HG02885 (cell line): ENCODE results near the gene CALR3.
"Not testable (repeated sequence)": the region's sequence is repeated elsewhere in the genome, so short reads cannot be mapped to it uniquely, and the experiment has no call there.

Source experiments
- ATAC-seq: cut with Tn5 transposase; IDR thresholded peaks from one replicate; pipeline ENCODE4 v1.9.1; 2021; ENCODE audit warnings: mild to moderate bottlenecking; ENCODE audit not compliant: unreplicated experiment, poor library complexity

The CALR3 gene

DNA sequence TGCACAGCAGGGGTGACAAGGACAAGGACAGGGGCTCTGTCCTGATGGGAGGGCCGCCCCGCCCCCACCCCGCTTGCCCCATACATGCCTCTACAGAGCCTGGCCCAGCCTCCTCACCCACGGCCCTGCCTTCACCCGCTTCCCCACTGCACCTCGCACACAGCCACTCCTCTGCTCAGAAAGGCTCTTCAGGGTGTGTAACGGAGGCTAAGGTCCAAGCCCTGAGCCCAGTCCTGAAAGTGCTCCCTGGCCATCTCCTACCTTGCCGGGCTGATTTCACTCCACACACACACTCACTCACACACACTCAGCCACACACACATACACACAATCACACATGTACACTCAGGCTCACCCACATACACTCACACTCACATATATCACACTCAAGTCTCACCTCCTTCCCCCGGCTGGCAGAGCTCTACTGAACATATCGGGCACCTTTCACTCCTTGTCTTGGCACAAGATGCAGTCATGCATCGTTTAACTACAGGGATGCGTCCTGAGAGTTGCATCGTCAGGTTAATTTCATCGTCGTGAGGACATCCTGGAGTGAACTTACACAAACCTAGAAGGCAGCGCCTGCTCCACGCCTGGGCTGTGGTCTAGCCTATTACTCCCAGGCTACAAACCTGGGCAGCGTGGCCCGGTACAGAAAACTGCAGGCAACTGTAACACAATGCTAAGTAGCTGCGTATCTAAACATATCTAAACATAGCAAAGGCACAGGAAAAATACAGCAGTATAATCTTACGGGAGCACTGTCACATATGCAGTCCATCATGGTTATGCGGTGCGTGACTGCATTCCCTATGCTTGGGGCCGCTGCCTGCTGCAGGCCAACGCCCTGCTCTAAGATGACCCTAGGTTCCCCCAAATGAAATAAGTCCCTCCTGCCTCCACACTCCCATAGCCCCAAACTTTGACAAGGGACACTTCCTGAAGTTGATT is 37.3 kb downstream of the CALR3 start:
- no peak for ATAC-seq

DNA sequence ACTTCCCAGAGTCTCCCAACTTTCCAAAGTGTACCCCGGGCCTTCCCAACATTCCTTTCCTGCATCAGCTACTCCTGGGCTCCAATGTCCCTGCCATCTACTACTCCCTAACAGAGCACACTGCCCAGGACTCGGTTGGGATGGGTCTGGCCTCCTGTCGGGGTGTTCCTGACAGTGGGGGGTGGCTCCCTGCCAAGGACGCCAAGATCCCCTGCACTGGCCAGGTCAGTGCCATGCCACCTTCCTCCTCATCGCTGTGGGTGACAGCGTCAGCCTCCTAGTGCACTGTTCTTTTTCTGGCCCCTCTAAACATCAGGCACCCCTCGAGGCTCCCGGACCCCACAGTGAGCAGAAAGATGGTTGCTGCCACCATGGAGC is 38.0 kb downstream of the CALR3 start:
- ATAC-seq = no peak

DNA sequence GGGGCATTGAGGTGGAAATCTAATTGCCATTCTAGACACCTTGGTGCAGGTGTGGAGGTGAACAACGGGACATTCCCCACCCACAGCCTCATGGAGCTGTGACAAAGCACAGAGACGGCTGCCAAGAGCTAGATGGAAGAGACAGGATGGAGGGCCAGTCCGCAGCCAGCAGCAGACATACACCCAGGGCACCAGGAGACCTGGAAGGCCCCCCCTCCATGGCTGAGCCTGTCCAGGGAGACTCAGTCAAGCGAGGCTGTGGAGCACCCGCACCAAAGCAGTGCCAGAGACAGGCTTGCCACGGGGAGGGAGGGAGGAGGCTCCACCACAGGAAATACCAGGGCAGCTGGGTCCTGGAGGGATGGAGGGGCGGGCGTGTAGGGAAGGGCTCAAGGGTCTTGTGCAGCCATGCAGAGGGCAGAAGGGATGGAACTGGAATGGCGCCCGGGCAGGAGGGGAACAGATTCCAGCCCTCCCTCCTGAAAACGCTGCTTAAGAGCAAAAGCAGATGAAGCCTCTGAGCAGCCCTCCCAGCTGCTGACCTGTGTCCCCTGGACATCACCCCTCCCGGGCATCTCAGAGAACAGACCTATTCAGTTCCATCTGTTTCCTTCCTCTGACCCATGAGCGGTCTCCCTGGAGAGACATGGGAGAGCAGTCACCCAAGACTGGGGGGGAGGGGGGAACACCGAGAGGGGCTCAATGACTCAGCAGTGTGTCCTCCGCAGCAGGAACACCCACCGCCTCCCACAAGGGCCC is 38.6 kb downstream of the CALR3 start:
- no peak for ATAC-seq

DNA sequence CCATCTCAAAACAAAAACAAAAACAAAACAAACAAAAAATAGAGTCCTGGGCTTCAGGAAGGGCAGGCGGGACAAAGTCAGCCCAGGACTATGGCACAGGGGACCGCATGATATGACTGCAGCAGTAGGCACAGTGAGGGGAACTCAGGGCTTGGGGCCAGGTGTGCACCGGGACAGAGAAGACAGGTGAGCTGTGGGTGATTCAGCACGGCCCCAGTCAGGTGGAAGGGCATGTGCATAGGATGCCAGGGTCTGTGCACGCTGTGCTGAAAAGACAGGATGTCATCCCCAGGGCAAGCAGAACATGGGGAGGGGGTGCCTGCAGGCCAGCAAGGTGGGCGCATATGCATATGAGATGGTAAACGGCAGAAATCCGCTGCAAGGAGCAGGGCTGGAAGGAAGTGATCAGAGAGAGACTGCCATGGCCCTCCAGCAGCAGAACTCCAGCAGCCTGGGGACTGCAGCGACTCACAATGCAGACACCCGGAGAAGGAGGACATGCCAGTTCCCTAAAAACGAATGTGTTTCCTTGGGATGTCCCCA is 39.2 kb downstream of the CALR3 start:
- ATAC-seq = no peak

DNA sequence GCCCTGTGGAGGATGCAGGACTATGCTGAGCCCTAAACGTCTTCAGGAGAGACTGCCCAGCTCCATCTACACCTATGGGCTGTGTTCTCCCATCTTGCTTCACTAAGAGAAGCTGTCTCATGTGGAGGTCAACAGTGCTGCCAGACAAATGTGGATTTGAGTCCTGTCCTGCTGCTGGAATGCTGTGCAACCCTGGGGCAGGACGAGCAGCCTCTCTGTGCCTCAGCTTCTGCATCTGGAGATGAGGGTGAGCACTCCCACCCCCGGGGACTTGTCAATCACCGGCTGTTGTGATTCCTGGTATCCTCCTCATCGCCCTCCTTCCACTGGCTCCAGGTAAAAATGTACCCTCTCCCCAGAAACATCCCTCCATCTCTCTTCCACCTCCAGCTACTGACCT is 40.5 kb downstream of the CALR3 start:
- ATAC-seq = no peak

DNA sequence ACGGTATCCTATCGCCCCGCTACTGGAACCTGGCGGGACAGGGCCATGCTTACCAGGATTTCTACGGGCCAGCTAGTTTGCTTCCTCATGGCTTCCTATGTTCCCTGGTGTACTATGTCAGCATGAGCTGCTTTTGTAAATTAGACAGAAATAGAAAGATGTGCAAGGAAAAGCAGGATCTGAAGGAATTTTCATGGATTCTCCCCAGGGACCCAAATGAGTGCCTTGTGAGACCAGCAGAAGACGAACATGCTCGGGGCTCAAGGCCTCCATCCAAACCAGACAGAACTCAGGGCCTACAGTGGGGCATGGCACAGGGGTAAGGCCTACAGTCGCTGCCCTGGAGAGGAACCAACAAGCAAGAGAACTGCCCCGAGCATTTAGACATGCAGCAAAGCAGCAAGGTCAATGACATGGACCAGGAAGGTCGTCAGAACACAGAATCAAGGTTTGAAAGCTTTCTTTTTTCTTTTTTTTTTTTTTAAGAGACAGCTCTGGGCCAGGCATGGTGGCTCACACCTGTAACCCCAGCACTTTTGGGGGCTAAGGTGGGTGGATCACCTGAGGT is 41.5 kb downstream of the CALR3 start:
- ATAC-seq = no peak

DNA sequence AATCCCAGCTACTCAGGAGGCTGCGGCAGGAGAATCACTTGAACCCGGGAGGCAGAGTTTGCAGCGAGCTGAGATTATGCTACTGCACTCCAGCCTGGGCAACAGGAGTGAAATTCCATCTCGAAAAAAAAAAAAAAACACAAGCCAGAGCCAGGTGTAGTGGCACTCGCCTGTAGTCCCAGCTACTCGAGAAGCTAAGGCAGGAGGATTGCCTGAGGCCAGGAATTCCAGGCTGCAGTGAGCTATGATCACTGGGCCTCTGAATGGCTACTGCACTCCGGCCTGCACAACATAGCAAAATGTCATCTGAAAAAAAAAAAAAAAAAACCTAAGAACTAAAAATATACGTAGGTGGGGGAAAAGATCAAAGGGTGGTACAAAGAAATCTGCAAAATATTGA is 43.6 kb downstream of the CALR3 start:
- ATAC-seq = no peak

DNA sequence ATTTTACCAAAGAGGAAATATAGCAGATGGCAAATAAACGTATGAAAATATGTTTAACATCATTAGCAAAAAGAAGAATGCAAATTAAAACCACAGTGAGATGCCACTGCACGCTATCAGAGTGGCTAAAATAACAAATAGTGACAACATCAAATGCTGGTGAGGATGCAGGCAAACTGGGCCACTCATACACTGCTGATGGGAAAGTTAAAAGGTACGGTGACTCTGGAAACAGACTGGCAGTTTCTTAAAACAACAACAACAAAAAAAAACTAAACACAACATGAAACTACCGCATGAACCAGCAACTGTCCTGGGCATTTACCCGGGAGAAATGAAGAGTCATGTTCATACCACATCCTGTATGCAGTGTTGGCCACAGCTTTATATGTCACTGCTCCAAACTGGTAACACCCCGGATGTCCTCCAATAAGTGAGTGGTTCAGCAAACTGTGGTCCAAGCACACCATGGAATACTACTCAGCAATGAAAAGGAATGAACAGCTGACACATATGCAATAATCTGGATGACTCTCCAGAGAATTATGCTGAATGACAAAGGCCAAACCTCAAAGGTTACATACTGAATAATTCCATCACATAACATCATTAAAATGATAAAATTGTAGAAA is 46.5 kb downstream of the CALR3 start:
- ATAC-seq = no peak

DNA sequence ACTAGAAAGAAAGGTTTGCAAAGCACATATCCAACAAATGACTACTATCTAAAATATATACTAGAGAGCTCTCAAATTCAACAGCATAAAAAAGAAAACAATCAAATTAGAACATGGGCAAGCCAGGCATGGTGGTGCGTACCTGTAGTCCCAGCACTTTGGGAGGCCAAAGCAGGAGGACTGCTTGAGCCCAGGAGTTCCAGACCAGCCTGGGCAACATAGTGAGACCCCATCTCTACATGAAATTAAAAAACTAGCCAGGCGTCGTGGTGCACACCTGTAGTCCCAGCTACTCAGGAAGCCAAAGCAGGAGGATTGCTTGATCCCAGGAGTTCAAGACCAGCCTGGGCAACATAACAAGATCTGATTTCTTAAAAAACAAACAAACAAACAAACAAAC is 47.1 kb downstream of the CALR3 start:
- ATAC-seq = not testable (repeated sequence)

DNA sequence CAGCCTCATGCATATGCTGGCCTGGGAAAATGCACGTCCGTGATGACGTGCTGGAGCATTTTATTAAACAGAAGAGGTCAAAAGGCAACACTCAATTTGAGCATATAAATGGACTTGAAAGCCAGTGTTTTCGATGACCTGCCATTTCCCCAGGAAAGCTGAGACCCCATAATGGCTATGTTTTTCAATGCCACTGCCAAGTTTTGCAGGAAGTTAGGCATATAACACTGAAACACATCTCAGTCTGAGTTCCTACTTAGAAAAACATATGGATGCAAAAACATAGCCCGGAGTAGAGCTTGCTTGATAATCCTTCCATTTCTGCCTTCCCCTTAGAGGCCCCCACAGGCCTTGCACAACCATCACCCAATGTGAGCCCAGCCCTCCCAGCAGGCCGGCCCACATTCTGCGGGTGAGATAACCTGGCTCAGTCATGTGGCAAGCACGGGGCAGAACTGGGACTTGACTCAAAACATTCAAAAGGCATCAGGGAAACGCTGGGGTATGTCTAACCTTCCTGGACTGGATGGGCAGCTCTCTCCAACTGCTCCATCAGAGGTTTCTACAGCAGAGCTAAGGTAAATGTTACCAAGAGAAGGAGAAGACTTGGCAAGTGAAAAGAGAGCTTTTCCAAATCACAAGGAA is 49.1 kb downstream of the CALR3 start:
- peak; percentile 50 for ATAC-seq

DNA sequence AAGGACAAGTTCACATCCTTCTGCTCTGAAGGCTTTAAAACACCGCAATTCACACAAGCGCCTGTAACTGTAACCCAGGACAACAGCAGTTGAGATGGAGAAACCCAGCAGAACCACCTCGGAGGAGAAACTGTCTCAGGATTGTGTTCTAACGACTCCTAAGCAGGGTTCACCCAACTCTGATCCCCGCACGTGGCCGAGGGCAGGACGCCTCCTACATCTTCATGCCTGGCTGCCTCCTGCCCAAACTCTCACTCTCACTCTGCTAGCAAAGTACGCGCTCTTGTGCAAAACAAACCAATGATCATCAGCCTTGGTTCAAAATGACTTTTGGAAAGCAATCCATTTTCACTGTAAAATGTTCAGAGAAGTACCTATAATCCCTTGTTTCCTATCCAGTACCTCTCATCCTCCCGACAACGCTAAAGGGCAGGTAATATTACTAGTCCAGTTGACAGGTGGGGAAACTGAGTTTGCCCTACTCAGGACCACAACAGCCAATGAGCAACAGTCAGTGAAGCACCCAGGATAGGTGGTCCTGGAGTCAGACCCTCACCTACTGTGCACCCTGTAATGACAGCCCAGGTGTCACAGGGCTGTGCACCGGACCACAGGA is 49.8 kb downstream of the CALR3 start:
- peak; percentile 34 for ATAC-seq

DNA sequence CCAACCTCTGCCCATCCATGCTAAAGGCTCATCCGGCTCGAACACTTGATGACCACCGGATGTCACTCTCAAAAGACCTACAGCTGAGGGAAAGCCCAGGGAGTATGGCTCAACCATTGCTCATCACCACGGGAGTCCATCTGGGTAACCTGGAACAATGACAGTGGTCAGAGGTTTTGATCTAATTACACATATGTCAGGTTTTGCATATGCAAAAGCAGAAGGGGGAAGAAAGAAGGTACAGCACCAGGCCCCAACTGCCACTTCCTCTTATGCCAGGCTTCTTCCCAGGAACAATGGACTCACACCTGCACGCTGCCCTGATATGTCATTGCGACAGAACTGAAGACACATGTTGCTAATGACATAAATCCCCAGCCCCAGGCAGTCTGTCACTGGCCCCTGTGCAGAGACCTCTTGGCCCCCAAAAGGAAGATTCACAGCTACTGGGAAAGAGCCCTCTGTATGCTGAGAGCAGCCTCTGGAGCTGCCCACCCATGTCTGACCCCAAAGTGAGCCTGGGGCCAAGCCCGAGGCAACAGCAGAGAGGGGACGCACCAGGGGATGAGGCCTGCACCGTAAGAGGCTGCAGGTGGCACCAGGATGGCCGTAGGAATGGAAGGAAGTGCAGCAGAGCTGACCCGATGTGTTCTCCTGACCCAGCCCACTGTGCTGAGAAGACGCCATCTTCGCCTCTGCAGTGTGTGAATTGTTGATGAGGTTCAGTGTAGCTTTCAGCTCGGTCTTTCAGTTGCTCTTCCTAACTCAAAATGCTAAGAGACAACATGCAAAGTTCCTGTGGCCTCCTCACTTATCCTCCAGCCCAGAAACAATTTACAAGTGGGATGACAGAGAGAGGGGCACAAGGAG is 50.5 kb downstream of the CALR3 start:
- no peak for ATAC-seq

DNA sequence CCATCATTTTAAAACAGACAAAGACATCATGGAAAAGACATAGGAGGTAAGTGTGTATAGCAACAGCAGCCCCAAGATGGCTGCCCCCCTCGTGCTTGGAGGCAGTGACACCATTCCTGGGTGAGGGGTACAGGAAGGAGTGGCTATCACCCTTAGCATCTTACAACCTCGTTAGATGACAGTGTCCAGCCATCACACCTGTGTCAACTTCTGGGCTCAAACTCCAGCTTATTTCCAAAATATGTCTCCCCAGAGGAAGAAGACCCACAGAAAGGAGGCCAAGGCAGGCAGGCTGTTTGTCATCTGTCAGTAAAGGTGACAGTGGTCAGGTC is 51.7 kb downstream of the CALR3 start:
- ATAC-seq = no peak

DNA sequence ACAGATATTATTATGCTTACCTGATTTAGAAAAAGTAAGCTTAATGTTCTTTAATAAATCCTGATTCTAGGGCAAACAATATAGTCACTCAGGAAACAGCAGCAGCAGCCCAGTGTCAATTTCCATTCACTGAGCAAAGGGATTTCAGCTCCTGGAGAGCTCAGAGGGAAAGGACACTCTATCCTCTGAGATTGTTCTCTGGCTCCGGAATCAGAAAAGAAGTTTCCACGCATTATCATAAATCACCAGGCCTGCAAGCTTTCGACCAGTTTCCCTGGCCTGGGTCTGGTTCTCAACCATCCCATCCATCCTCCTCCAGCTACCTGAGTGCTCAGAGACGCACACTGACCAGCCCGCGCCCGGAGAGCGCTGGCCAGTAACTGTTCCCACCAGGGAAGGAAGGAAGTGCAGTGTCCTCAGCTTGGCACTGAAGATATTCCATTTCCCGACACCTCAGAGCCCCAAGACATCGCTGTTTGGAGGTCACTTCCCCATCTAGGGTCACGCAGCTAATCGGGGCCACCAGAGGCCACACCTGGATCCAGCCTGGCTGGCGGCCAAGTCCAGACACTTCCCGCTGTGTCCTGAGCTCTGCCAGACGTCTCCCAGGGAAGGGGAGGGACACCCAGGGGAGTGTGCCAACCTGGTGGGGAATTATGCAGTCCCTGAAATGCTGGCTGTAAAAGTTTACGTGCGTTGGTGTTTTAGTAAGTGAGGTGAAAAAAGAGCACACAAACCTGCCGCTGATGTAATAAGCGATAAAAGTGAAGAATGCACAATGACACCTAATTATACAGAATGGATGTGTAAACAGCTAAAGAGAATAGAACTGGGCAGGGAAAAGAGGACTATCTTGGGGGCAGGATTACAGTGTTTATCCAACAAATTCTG is 53.3 kb downstream of the CALR3 start:
- ATAC-seq = no peak

DNA sequence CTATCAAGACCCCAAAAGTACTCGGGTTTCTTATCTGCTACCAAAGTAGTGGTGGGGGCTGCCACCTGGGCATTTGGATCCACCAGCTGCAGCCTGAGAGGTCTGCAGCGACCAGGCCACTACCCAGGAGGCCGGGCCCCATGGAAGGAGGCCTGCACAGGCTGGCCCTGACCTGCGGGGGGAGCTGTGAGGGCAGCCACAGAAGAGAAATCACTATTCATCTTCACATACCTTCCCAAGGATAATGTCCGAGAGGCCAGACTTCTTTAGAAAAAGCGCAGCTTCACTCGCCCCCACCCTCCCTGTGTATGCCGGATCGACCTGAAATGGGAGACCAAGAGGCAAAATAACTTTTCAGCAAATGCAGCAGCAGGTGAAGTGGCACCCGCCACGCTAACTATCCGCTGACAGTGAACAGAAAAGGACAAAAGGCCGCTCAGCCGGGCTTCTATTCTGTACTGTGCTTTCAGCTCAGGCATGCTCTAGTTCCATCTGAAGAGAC is 54.3 kb downstream of the CALR3 start:
- ATAC-seq = no peak

DNA sequence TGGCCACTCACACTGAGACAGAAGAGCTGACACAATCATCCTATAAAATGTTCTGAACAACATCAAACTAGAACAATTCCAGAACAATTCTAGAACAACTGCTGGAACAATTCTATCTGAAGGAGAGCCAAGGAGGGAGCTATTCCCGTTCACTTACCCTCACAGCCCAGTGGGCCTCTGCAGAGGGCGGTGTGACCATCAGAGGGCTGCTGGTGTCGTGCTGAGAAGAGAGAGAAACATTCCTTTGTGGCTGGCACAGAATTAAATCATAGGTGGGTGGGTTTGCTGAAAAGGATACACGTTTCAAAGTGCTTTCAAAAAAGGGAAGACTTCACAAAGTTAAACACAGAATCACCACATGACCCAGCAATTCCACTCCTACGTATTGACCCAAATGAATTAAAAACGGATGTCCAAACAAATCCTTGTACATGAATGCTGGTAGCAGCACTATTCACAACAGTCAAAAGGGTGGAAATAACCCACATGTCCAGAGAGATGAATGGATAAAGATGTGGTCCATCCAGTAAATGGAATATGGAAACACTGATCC is 59.1 kb downstream of the CALR3 start:
- ATAC-seq = no peak

DNA sequence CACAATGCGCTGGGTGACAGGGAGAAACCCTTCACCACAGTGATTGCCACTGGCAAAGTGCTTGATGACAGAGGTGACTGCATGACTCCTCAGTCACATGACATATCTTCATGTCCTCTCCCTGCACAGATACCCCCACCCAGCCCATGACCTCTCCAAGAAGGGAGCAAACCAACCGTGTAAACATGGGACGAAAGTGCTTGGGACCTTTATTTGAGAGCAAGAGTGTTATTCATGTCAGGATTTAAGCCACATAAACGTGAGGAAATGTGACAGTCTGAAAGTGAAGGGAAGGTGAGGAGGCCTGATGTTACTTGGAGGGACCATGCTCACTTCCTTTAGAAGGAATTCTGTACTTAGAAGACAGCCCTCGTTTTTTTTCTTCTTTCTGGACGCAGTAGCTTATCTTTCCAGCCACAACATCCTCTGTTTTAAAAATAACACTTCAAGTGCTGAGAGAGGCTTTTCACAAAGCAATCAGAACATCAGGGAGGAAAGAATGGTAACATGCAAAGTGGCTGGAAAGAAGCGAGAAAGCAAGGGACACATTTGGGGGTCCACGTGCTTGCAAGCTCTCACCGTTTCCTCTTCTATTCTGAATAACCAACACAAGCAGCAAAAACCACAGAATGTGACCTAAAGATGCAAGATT is 59.8 kb downstream of the CALR3 start:
- ATAC-seq = no peak
